H1 (cell line): ENCODE data around the gene ZNF609. TPM values are rescaled to one million over a fixed set of nuclear protein-coding genes. Genes with fewer than 3 reads are reported as not detected.
A peak's percentile ranks its signal among the peaks of the same experiment; 100 is the strongest.

ENCODE experiments used
- CTCF ChIA-PET: fragments of 300-600 bp; sonication (Branson Sonifier 250); formaldehyde crosslinking; loops from one replicate; lab custom pipeline; 2021; ENCODE audit not compliant: partially characterized antibody; lab: Charles Lee
- POLR2A ChIA-PET: fragments of 300-600 bp; sonication (Branson Sonifier 250); formaldehyde crosslinking; loops from one replicate; lab custom pipeline; 2021; ENCODE audit warnings: inconsistent platforms; ENCODE audit not compliant: partially characterized antibody; lab: Charles Lee
- DNase-seq, 2 experiments: peaks; one replicate each; pipeline versions ENCODE4 v3.0.0 to v3.0.0-alpha.2; 2010 to 2022; ENCODE audit warnings: low spot score in 2 of 2, low read depth in 1 of 2, mixed read lengths in 1 of 2
- FAIRE-seq: peaks from 2 replicates; lab custom pipeline; 2011; peaks lifted over from hg19 to GRCh38; lab: Jason Lieb, UNC
- H2AFZ ChIP-seq: 2 replicates; pipeline ENCODE4 v1.8.1; 2012; ENCODE audit warnings: low read length, inconsistent platforms
- H2AK5ac ChIP-seq: 2 replicates; pipeline ENCODE4 v1.6.1; 2013; ENCODE audit warnings: low read depth, low read length
- H2BK120ac ChIP-seq: replicated peaks from 2 replicates; pipeline ENCODE3; 2013; ENCODE audit warnings: low read depth, low read length, inconsistent platforms
- H2BK12ac ChIP-seq: 2 replicates; pipeline ENCODE4 v1.6.1; 2013; ENCODE audit warnings: low read depth, low read length
- H2BK15ac ChIP-seq: 2 replicates; pipeline ENCODE4 v1.6.1; 2013; ENCODE audit warnings: low read length
- H2BK20ac ChIP-seq: 2 replicates; pipeline ENCODE4 v1.6.1; 2013; ENCODE audit warnings: low read length
- H2BK5ac ChIP-seq: 2 replicates; pipeline ENCODE4 v1.6.1; 2013; ENCODE audit warnings: low read depth, low read length
- H3K14ac ChIP-seq: 2 replicates; pipeline ENCODE4 v1.6.1; 2013; ENCODE audit warnings: inconsistent platforms; ENCODE audit not compliant: insufficient read length
- H3K18ac ChIP-seq: 2 replicates; pipeline ENCODE4 v1.6.1; 2013; ENCODE audit warnings: low read length; ENCODE audit errors: extremely low read depth
- H3K23ac ChIP-seq: 2 replicates; pipeline ENCODE4 v1.6.1; 2013; ENCODE audit warnings: inconsistent platforms; ENCODE audit not compliant: insufficient read length
- H3K23me2 ChIP-seq: 2 replicates; pipeline ENCODE4 v1.6.1; 2013; ENCODE audit warnings: low read depth, low read length
- H3K27ac ChIP-seq: 2 replicates; pipeline ENCODE4 v1.6.1; 2011; ENCODE audit warnings: low read depth, low read length, inconsistent platforms
- H3K27me3 ChIP-seq, 4 experiments: replicated peaks in 1 of 4; 1 replicate in 1 of 4; 2 replicates in 3 of 4; pipeline versions ENCODE4 v1.6.1 to v1.8.1; 2011 to 2013; ENCODE audit warnings: low read length in 3 of 4, mild to moderate bottlenecking in 3 of 4, inconsistent platforms in 2 of 4, mixed read lengths in 2 of 4, moderate library complexity in 1 of 4; ENCODE audit not compliant: control insufficient read depth in 3 of 4, insufficient read depth in 3 of 4; ENCODE audit errors: extremely low read depth in 1 of 4
- H3K36me3 ChIP-seq, 4 experiments: 2 replicates each; pipeline versions ENCODE4 v1.6.1 to v1.8.1; 2011 to 2013; ENCODE audit warnings: mild to moderate bottlenecking in 4 of 4, low read length in 3 of 4, moderate library complexity in 2 of 4, control low read depth in 1 of 4, inconsistent platforms in 1 of 4; ENCODE audit not compliant: insufficient read depth in 4 of 4, control insufficient read depth in 2 of 4
- H3K4ac ChIP-seq: replicated peaks from 2 replicates; pipeline ENCODE3; 2013; ENCODE audit warnings: low read length, low read depth, mixed read lengths, inconsistent platforms; ENCODE audit not compliant: insufficient read length
- H3K4me1 ChIP-seq, 4 experiments: replicated peaks in 1 of 4; 1 replicate in 1 of 4; 2 replicates in 3 of 4; pipeline versions ENCODE4 v1.6.1 to v1.8.1; 2011 to 2013; ENCODE audit warnings: low read length in 3 of 4, inconsistent platforms in 2 of 4, mixed read lengths in 1 of 4; ENCODE audit not compliant: insufficient read depth in 4 of 4, control insufficient read depth in 3 of 4
- H3K4me2 ChIP-seq, 2 experiments: 2 replicates each; pipeline versions ENCODE4 v1.6.1 to v1.8.1; 2011 to 2013; ENCODE audit warnings: low read depth in 2 of 2, low read length in 2 of 2, control low read depth in 1 of 2, inconsistent platforms in 1 of 2, mild to moderate bottlenecking in 1 of 2; ENCODE audit not compliant: insufficient read depth in 1 of 2
- H3K4me3 ChIP-seq, 4 experiments: fragments of 200-600, 300-600 bp in 1 of 4; sonication (generic), shearing (Covaris generic), sonication (Bioruptor Twin) in 1 of 4; 2 replicates each; pipeline versions ENCODE4 v1.5.1 to v1.8.1; 2011 to 2016; ENCODE audit warnings: low read length in 4 of 4, low read depth in 3 of 4, control low read depth in 2 of 4, inconsistent platforms in 2 of 4, mild to moderate bottlenecking in 2 of 4, mixed read lengths in 1 of 4, moderate library complexity in 1 of 4; ENCODE audit not compliant: insufficient read depth in 2 of 4; ENCODE audit errors: extremely low read depth in 1 of 4
- H3K56ac ChIP-seq: replicated peaks from 2 replicates; pipeline ENCODE3; 2013; ENCODE audit warnings: low read depth, mild to moderate bottlenecking, mixed read lengths, low read length, inconsistent platforms; ENCODE audit not compliant: insufficient read length
- H3K79me1 ChIP-seq: 2 replicates; pipeline ENCODE4 v1.6.1; 2013; ENCODE audit warnings: low read depth, low read length, control low read depth
- H3K79me2 ChIP-seq, 2 experiments: 2 replicates each; pipeline versions ENCODE4 v1.6.1 to v1.8.1; 2012 to 2013; ENCODE audit warnings: low read length in 2 of 2, mild to moderate bottlenecking in 2 of 2, inconsistent platforms in 1 of 2; ENCODE audit not compliant: insufficient read depth in 2 of 2, control insufficient read depth in 1 of 2
- H3K9ac ChIP-seq, 4 experiments: replicated peaks in 1 of 4; 1 replicate in 1 of 4; 2 replicates in 3 of 4; pipeline versions ENCODE4 v1.6.1 to v1.8.1; 2011 to 2013; ENCODE audit warnings: low read depth in 3 of 4, low read length in 3 of 4, control low read depth in 2 of 4, mild to moderate bottlenecking in 2 of 4, moderate library complexity in 2 of 4, inconsistent platforms in 1 of 4; ENCODE audit errors: extremely low read depth in 1 of 4
- H3K9me3 ChIP-seq, 2 experiments: 2 replicates each; pipeline versions ENCODE4 v1.6.1 to v1.8.1; 2012 to 2013; ENCODE audit warnings: mild to moderate bottlenecking in 2 of 2, moderate library complexity in 2 of 2, control low read depth in 1 of 2, inconsistent platforms in 1 of 2, low read depth in 1 of 2, low read length in 1 of 2, mixed read lengths in 1 of 2; ENCODE audit not compliant: insufficient read depth in 2 of 2
- H4K20me1 ChIP-seq, 2 experiments: replicated peaks in 1 of 2; 2 replicates each; pipeline versions ENCODE3 to v1.8.1; 2011 to 2013; ENCODE audit warnings: inconsistent platforms in 2 of 2, low read length in 2 of 2, mild to moderate bottlenecking in 1 of 2; ENCODE audit not compliant: insufficient read depth in 2 of 2, control insufficient read depth in 1 of 2
- H4K5ac ChIP-seq: 2 replicates; pipeline ENCODE4 v1.6.1; 2013; ENCODE audit warnings: low read length, low read depth, mixed read lengths, inconsistent platforms; ENCODE audit not compliant: insufficient read length
- H4K8ac ChIP-seq: 2 replicates; pipeline ENCODE4 v1.8.0; 2013; ENCODE audit warnings: mild to moderate bottlenecking, moderate library complexity, low read length, inconsistent platforms; ENCODE audit not compliant: insufficient read depth; ENCODE audit errors: extremely low read depth
- H4K91ac ChIP-seq: replicated peaks from 2 replicates; pipeline ENCODE3; 2013; ENCODE audit warnings: low read length, mixed read lengths, inconsistent platforms; ENCODE audit not compliant: insufficient read length
- RAD21 ChIP-seq, 2 experiments: IDR thresholded peaks in 1 of 2; conservative IDR thresholded peaks in 1 of 2; 2 replicates each; pipeline ENCODE4 v1.6.1; 2011; ENCODE audit warnings: low read depth in 2 of 2, low read length in 2 of 2, improper control_type of control experiment in 1 of 2, inconsistent platforms in 1 of 2, mild to moderate bottlenecking in 1 of 2, moderate library complexity in 1 of 2
- RNF2 ChIP-seq: fragments of 200-900, 300-1000 bp; sonication (generic); IDR thresholded peaks from 2 replicates; pipeline ENCODE4 v1.7.1; 2016; ENCODE audit warnings: borderline replicate concordance, low read depth, mild to moderate bottlenecking, antibody characterized with exemption, low read length; ENCODE audit not compliant: poor library complexity, severe bottlenecking; ENCODE audit errors: missing control alignments
- WGBS, 2 experiments: shearing (Covaris generic) in 1 of 2; methylation state at CpG; one replicate each; pipeline versions ENCODE4 v1.1.6 to v1.1.7; 2013 to 2015; ENCODE audit warnings: low lambda C conversion rate in 2 of 2, mixed read lengths in 2 of 2, inconsistent platforms in 1 of 2, low coverage in 1 of 2, missing lambda C conversion rate in 1 of 2; ENCODE audit not compliant: insufficient replicate concordance in 2 of 2, insufficient coverage in 1 of 2, insufficient read length in 1 of 2; ENCODE audit errors: extremely low coverage in 1 of 2, missing lambda C conversion rate in 1 of 2; 5-methylcytosine and 5-hydroxymethylcytosine counted together
- polyA plus RNA-seq, 7 experiments: library from polyadenylated mRNA; depleted of rRNA in 3 of 7; stranded (reverse) in 5 of 7; unstranded in 2 of 7; fragments of >200 nt in 5 of 7; fragments of 200-250 nt in 2 of 7; gene quantifications; 1 replicate in 5 of 7; 2 replicates in 1 of 7; 4 replicates in 1 of 7; pipeline versions ENCODE4 v1.2.1 to v1.2.3, GENCODE V29; 2011 to 2013; ENCODE audit warnings: missing spikeins in 2 of 7, mixed read lengths in 2 of 7
- total RNA-seq: library from RNA; stranded (reverse); fragmentation: NEBNext Ultra II Directional; extraction: Animal tissue kit (Norgen Biotek cat#: 25700); gene quantifications from 2 replicates; pipeline ENCODE4 v1.2.1, GENCODE V29; 2021

The ZNF609 gene
- total and polyA plus RNA-seq, 2 of the 8 experiments (the other 6 are each of a cell fraction or from before 2014, with no cell fraction given): 15.5 to 47.8 TPM

DNA sequence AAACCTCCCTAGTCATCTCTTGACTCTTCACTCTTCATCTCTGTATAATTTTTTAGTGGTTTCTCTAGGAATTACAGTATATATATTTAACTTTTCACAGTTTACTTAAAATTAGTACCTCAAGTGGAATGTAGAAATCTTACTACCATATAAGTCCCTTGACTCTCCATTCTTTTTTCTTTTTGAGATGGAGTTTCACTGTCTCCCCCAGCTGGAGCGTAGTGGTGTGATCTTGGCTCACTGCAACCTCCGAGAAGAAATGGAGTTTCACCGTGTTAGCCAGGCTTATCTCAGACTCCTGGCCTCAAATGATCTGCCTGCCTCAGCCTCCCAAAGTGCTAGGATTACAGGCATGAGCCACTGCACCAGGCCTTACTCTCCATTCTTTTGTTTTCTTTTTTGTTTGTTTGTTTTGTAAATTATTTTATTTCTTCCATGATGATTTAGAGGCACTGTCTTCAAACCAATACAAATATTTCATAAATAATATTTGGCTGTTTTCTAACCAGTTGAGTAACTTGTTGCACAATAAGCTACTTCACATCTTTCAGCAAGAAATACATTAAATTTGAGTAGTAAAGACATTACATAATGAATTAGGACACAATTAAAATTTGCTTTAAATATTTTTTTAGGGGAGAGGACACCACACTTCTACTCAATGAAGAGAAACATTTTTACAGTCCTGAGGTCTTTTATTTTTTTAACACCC, 170.2 kb downstream of the ZNF609 start:
- Histone ChIP-seq H3K79me1 (peaks cover 4% of the 10 kb centered on the region; the same call in 1 of the 2 replicates), H3K4me2 (no peak overlapping the region), H2BK20ac (no peak overlapping the region), H3K23ac (no peak overlapping the region), H3K4me3 (no peak overlapping the region), H3K9me3 (no peaks in the 10 kb centered on the region), H3K4me1 (peaks cover 4 to 16% (median 9%) of the 10 kb centered on the region in 4 experiments; a peak in 6 of 7 replicates), H4K91ac (no peak overlapping the region), H3K27me3 (no peaks in the 10 kb centered on the region), H3K27ac (no peak overlapping the region), H3K23me2 (no peaks in the 10 kb centered on the region), H2BK12ac (no peak overlapping the region), H3K79me2 (peaks cover 4 to 34% of the 10 kb centered on the region in 2 experiments), H2BK5ac (no peak overlapping the region), H4K20me1 (no peaks in the 10 kb centered on the region), H4K8ac (no peak overlapping the region), H2BK120ac (no peak overlapping the region), H3K4ac (no peak overlapping the region), H2AK5ac (no peak overlapping the region), H4K5ac (no peak overlapping the region), H3K9ac (no peak overlapping the region), H2BK15ac (no peak overlapping the region), H3K36me3 (no peaks in the 10 kb centered on the region; a peak in 1 of 8 replicates), H3K56ac (no peak overlapping the region), H2AFZ (no peak overlapping the region), H3K14ac (no peak overlapping the region), H3K18ac (no peak overlapping the region)
- TF ChIP-seq RAD21 (IDR thresholded peaks at IDR 0.05 in 1 of 2, conservative IDR thresholded peaks at IDR 0.05 in 1 of 2; ENCODE audit: low read depth in 2 of 2, low read length in 2 of 2) (peak in 1 of 2 experiments; percentile 22; a peak in 1 of 4 replicates), RNF2 (no peak)
- DNase-seq (no peak), FAIRE-seq (no peak)
- ChIA-PET CTCF (interaction anchor here (1.2 kb wide), 1 partner anchor 49 kb away, joined by 4 read pairs; no protein-coding TSS in a partner anchor), POLR2A (no interaction called here)
- WGBS, 2 experiments: 86% methylated on average over 3 of the region's 3 CpGs; no CpG with 5 or more reads in 1 of the 2 experiments
